Amniotic stem cell (primary cell): ENCODE measurements around the gene SUSD6.
"Not testable (repeated sequence)": the region's sequence is repeated elsewhere in the genome, so short reads cannot be mapped to it uniquely, and the experiment has no call there.

Source experiments
- DNase-seq: peaks from one replicate; lab custom pipeline; 2025; lab: John Stamatoyannopoulos, UW

Gene SUSD6

GRCh38 chr14:69694730-69695281 lies 83.4 kb downstream of the SUSD6 start:
- no peak for DNase-seq

GRCh38 chr14:69695322-69696203 lies 84.2 kb downstream of the SUSD6 start:
- no peak for DNase-seq

- no peak for DNase-seq
These were observed 84.8 kb downstream of the SUSD6 start for GRCh38 chr14:69696204-69696527.

- no peak for DNase-seq
These were observed 85.5 kb downstream of the SUSD6 start for GRCh38 chr14:69696633-69697557.

- no peak for DNase-seq
These were observed 87.2 kb downstream of the SUSD6 start for GRCh38 chr14:69698572-69698971.

- DNase-seq = not testable (repeated sequence)
These were observed 87.8 kb downstream of the SUSD6 start for GRCh38 chr14:69699243-69699642.

GRCh38 chr14:69699748-69700303 lies 88.4 kb downstream of the SUSD6 start:
- no peak for DNase-seq

- DNase-seq = no peak
These were observed 89.2 kb downstream of the SUSD6 start for GRCh38 chr14:69700575-69700974.

GRCh38 chr14:69701291-69701690 lies 89.9 kb downstream of the SUSD6 start:
- no peak for DNase-seq

GRCh38 chr14:69701857-69702256 lies 90.5 kb downstream of the SUSD6 start:
- no peak for DNase-seq

- no peak for DNase-seq
These were observed 91.9 kb downstream of the SUSD6 start for GRCh38 chr14:69703047-69704039.

- no peak for DNase-seq
These were observed 92.9 kb downstream of the SUSD6 start for GRCh38 chr14:69704319-69704718.

- DNase-seq = no peak
These were observed 94.3 kb downstream of the SUSD6 start for GRCh38 chr14:69705706-69706105.

- no peak for DNase-seq
These were observed 96.7 kb downstream of the SUSD6 start for GRCh38 chr14:69708049-69708448.

GRCh38 chr14:69708586-69709560 lies 97.5 kb downstream of the SUSD6 start:
- DNase-seq = no peak

GRCh38 chr14:69710378-69710777 lies 99.0 kb downstream of the SUSD6 start:
- DNase-seq = no peak

- no peak for DNase-seq
These were observed 99.7 kb downstream of the SUSD6 start for GRCh38 chr14:69711065-69711464.

- no peak for DNase-seq
These were observed 100.1 kb downstream of the SUSD6 start for GRCh38 chr14:69711477-69711876.

GRCh38 chr14:69711881-69712560 lies 100.6 kb downstream of the SUSD6 start:
- DNase-seq = no peak
